Stimulated activated naive CD8-positive, alpha-beta T cell treated with anti-CD3 and anti-CD28 coated beads, Interleukin-15, Interleukin-2, amounts not matched to agents 100 U/mL and 50 U/mL, for 24 hours (primary cell): ENCODE measurements around the gene SMAD2.

Source experiments
- ATAC-seq: fragments of 150-1000 bp; cut with Tn5 transposase; one replicate; pipeline ENCODE4 v1.10.0; 2021
- DNase-seq: peaks from one replicate; pipeline ENCODE4 v3.0.0; 2021

Gene SMAD2

GRCh38 chr18:47895565-47896250, 34.8 kb downstream of the SMAD2 start:
- ATAC-seq (no peak), DNase-seq (no peak)

- no peak for ATAC-seq
These were observed 36.3 kb downstream of the SMAD2 start for GRCh38 chr18:47893939-47894699.

GRCh38 chr18:47893047-47893446, 37.4 kb downstream of the SMAD2 start:
- DNase-seq: no peak

More at GRCh38 chr18:47893939-47894699, 36.3 kb downstream of the SMAD2 start:
- no peak for DNase-seq

DNA sequence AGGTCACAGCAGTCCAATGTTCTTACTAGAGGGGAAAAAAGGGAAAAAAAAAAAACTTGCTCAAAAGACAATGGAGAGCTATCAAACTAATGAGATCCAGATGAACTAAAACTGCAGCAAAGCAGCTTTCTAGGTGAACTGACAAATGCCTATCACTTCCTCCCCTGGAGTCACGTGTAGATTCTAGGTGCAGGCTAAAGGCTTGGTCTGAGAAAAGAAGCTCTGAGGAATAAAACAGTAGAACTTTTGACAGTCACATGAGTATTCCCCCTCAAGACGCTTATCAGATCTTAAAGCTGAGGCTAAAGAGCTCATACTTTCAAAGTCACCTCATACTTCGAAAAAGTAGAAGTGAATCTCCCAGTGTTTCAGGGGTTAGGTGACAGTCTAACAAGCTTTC, 42.3 kb downstream of the SMAD2 start:
- no peak for ATAC-seq
- no peak for DNase-seq

More at GRCh38 chr18:47893047-47893446, 37.4 kb downstream of the SMAD2 start:
- ATAC-seq: no peak

- ATAC-seq (no peak), DNase-seq (no peak)
These were observed 43.2 kb downstream of the SMAD2 start for GRCh38 chr18:47887227-47887626.

GRCh38 chr18:47883771-47884413, 46.6 kb downstream of the SMAD2 start:
- peak; percentile 27 for DNase-seq
- ATAC-seq: peak; percentile 89

GRCh38 chr18:47882641-47883040, 47.8 kb downstream of the SMAD2 start:
- no peak for DNase-seq
- ATAC-seq: no peak

- ATAC-seq: no peak
- DNase-seq: no peak
These were observed 48.6 kb downstream of the SMAD2 start for GRCh38 chr18:47881752-47882455.

GRCh38 chr18:47881042-47881441, 49.4 kb downstream of the SMAD2 start:
- ATAC-seq: no peak
- no peak for DNase-seq

DNA sequence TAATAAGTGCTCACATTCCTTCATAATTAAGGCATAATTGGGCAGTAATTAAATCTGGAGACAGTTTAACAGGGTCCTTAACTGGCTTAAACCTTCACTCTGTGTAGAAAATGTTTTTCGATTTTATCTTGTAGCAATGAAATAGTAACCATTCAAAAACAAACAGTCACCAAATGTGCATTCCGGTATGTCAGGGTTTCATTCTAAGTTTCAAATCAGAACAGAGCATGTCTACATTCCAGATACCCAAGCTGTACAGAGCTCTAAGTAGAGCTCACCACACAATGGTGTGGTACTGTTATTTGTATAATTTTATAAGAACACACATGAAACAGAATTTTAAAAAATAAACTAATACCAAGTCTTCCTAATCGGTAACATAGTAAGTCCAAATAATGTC, 52.6 kb downstream of the SMAD2 start:
- no peak for ATAC-seq
- no peak for DNase-seq

- no peak for DNase-seq
- ATAC-seq: no peak
These were observed 53.6 kb downstream of the SMAD2 start for GRCh38 chr18:47876813-47877212.

DNA sequence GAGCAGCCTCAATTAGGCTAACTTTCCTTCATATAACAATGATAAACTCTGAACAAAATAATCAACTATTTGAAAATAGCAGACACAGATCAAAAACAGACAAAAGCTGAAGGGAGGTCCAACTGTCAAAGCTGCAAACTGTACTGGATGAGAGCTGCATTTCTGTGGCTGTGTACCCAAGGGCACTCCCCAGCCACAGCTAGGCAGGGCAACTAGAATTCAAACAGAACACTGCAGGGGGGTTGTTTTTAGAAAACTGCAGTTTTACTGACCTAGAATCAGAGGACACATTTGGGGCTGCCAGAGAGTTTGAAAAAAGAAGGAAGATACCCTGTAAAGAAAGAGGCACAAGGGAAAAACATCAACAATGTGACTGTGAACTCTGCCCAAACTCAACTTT, 56.8 kb downstream of the SMAD2 start:
- no peak for DNase-seq

DNA sequence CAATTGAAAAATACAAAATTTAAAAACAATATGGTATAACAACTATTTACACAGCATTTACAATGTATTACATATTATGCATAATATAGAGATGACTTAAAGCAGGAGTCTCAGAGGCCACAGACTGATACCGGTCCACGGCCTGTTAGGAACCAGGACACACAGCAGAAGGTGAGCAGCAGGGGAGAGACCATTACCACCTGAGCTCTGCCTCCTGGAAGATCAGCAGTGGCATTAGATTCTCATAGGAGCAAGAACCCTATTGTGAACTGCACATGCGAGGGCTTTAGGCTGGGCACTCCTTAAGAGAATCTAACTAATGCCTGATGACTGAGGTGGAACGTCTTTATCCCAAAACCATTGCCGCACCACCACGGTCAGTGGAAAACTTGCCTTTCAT, 58.0 kb downstream of the SMAD2 start:
- DNase-seq: no peak

More for the DNA sequence above, 56.8 kb downstream of the SMAD2 start:
- ATAC-seq: no peak

GRCh38 chr18:47871288-47871687, 59.2 kb downstream of the SMAD2 start:
- ATAC-seq (no peak), DNase-seq (no peak)

More for the DNA sequence above, 58.0 kb downstream of the SMAD2 start:
- ATAC-seq: no peak

GRCh38 chr18:47870605-47871004, 59.9 kb downstream of the SMAD2 start:
- peak; percentile 57 for ATAC-seq

GRCh38 chr18:47868744-47869143, 61.7 kb downstream of the SMAD2 start:
- DNase-seq (no peak), ATAC-seq (no peak)

More at GRCh38 chr18:47870605-47871004, 59.9 kb downstream of the SMAD2 start:
- DNase-seq: no peak

DNA sequence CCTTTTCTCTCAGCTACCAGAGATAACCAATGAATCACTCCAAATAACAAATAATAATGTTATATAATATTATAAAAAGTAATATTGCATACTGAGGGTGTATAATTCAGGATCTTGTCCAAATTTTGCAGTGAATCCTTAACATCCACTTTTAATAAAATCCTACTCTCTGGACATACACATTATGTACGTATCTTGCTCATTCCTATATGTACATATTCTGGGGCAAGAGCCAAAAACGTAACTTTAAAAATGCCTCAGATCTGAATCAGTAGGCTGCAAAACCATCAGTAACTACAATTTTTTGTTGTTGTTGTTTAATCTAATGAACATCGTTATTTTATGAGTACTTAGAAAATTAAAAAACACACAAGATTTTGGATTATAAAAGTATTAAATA, 65.3 kb downstream of the SMAD2 start:
- ATAC-seq (no peak), DNase-seq (no peak)

- DNase-seq (no peak), ATAC-seq (no peak)
These were observed 67.4 kb downstream of the SMAD2 start for GRCh38 chr18:47863041-47863440.

- ATAC-seq: no peak
- DNase-seq: no peak
These were observed 71.9 kb downstream of the SMAD2 start for GRCh38 chr18:47858607-47859006.

DNA sequence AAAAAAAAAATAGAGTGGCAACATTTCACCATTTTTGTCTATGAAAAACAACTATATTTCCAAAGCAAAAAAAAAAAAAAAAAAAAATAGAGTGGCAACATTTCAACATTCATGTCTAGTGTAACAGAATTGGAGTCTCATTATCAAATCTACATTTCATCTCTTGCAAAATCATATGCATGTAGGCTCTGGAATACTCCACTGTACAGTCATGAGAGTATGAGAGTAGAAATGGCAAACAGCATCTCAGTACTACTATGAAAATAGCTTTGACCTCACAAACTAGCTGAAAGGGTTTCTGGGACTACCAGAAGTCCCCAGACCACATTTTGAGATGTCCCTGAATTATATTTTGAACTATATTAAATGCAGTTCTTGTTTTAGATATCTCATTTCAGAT, 82.8 kb downstream of the SMAD2 start:
- ATAC-seq (no peak), DNase-seq (no peak)

GRCh38 chr18:47846431-47846830, 84.0 kb downstream of the SMAD2 start:
- ATAC-seq (no peak), DNase-seq (no peak)

- DNase-seq: no peak
- ATAC-seq: no peak
These were observed 85.5 kb downstream of the SMAD2 start for GRCh38 chr18:47844828-47845498.
